ENCODE measurements around the gene TAP2. TPM values are rescaled to one million over a fixed set of nuclear protein-coding genes. Genes with fewer than 3 reads are reported as not detected.

Gene TAP2
- total RNA-seq, 2 experiments from 2014 or later, result 96.4 to 108 TPM

- peak overlapping the region; percentile 71 for H3K4me2 ChIP-seq (ENCODE audit: low read length)
- H4K20me1 ChIP-seq (ENCODE audit: insufficient read depth, low read length), result no peaks in the 10 kb centered on the region
- no peaks in the 10 kb centered on the region for H3K79me2 ChIP-seq (ENCODE audit: insufficient read depth, low read depth, low read length)
- TF ChIP-seq EZH2phosphoT487 (IDR thresholded peaks at IDR 0.05; ENCODE audit: borderline replicate concordance, low read depth, low read length) (no peak), CTCF (conservative IDR thresholded peaks at IDR 0.05; ENCODE audit: low read length) (no peak)
- H3K4me1 ChIP-seq (ENCODE audit: insufficient read depth, low read length, poor library complexity, severe bottlenecking), result peaks cover 48% of the 10 kb centered on the region
- DNase-seq (ENCODE audit: low spot score), result peak; percentile 86
- peak overlapping the region; percentile 94 for H3K27ac ChIP-seq (ENCODE audit: low read depth, low read length, poor library complexity, severe bottlenecking)
- peaks cover 18% of the 10 kb centered on the region for H3K36me3 ChIP-seq (ENCODE audit: insufficient read depth, low read length)
- H3K9me3 ChIP-seq (ENCODE audit: low read length), result peaks cover 3% of the 10 kb centered on the region; the same call in 1 of the 2 replicates
- intact Hi-C loops (cut with micrococcal nuclease; ENCODE audit: unreplicated experiment), result loop anchor here (1.0 to 10.0 kb wide), 6 partner anchors 13 to 632 kb away; partner anchors contain the start of genes PSMB8, PSMB9 and TAP2
- no peaks in the 10 kb centered on the region for H3K9me2 ChIP-seq (ENCODE audit: insufficient read depth, low read length)
- ChIA-PET POLR2A (interaction anchor here (0.6 to 3.1 kb wide), 18 partner anchors 8 to 767 kb away, joined by 3 to 22 read pairs (median 4); partner anchors contain the start of genes HLA-DMA, PSMB8, TAP1 and TAP2), CTCF (ENCODE audit: unreplicated experiment) (interaction anchor here (1.5 to 3.2 kb wide), 3 partner anchors 9 to 28 kb away, joined by 6 to 35 read pairs (median 10); partner anchors contain the start of genes PSMB9, TAP1 and TAP2)
- H3K4me3 ChIP-seq (ENCODE audit: low read depth, low read length, poor library complexity, severe bottlenecking), result peak overlapping the region; percentile 51
- H2AFZ ChIP-seq (ENCODE audit: low read length), result peak overlapping the region; percentile 83
- no TSS peak for BruUV-seq (replicated peaks)
These were observed 28.5 kb upstream of the TAP2 start for GRCh38 chr6:32867022-32867477.

GRCh38 chr6:32865724-32866443 lies 27.3 kb upstream of the TAP2 start:
- CTCF ChIA-PET (ENCODE audit: unreplicated experiment), result no interaction called here
- POLR2A ChIA-PET, result interaction anchor here (1.3 kb wide), 1 partner anchor 11 kb away, joined by 4 read pairs; no protein-coding TSS in a partner anchor

More at GRCh38 chr6:32865724-32866443, 27.3 kb upstream of the TAP2 start:
- Histone ChIP-seq H3K36me3 (ENCODE audit: insufficient read depth, low read length) (peaks cover 22% of the 10 kb centered on the region), H3K9me3 (ENCODE audit: low read length) (peaks cover 3% of the 10 kb centered on the region; the same call in 1 of the 2 replicates), H3K9me2 (ENCODE audit: insufficient read depth, low read length) (no peaks in the 10 kb centered on the region), H2AFZ (ENCODE audit: low read length) (peak overlapping the region; percentile 83; the same call in 1 of the 2 replicates), H4K20me1 (ENCODE audit: insufficient read depth, low read length) (no peaks in the 10 kb centered on the region), H3K79me2 (ENCODE audit: insufficient read depth, low read depth, low read length) (no peaks in the 10 kb centered on the region), H3K4me3 (ENCODE audit: low read depth, low read length, poor library complexity, severe bottlenecking) (peak overlapping the region; percentile 51), H3K4me2 (ENCODE audit: low read length) (peak overlapping the region; percentile 71), H3K4me1 (ENCODE audit: insufficient read depth, low read length, poor library complexity, severe bottlenecking) (peaks cover 59% of the 10 kb centered on the region), H3K27ac (ENCODE audit: low read depth, low read length, poor library complexity, severe bottlenecking) (peak overlapping the region; percentile 94)
- intact Hi-C loops (cut with micrococcal nuclease; ENCODE audit: unreplicated experiment), result loop anchor here (5.0 to 10.0 kb wide), 3 partner anchors 241 to 631 kb away; no protein-coding TSS in a partner anchor
- no TSS peak for BruUV-seq (replicated peaks)
- no peak for DNase-seq (ENCODE audit: low spot score)
- no peak for TF ChIP-seq EZH2phosphoT487 (IDR thresholded peaks at IDR 0.05; ENCODE audit: borderline replicate concordance, low read depth, low read length)
- no peak for TF ChIP-seq CTCF (conservative IDR thresholded peaks at IDR 0.05; ENCODE audit: low read length)
